ENCODE measurements around the gene PABPC3. TPM values are rescaled to one million over a fixed set of nuclear protein-coding genes. Genes with fewer than 3 reads are reported as not detected.

PABPC3 gene
- polyA plus RNA-seq, 5 donors = 0.60 to 1.4 (median 0.98) TPM

Other genes with a start within 250 kb of the PABPC3 start
- gene AMER2, start 76.2 kb downstream of the PABPC3 start, polyA plus RNA-seq (ENCODE audit: insufficient read depth in 1 of 5, insufficient read length in 5 of 5, low replicate concordance in 1 of 5) = under 1 TPM; 0.03 to 0.43 (median 0.21) TPM
- gene MTMR6, start 191.4 kb downstream of the PABPC3 start, polyA plus RNA-seq (ENCODE audit: insufficient read depth in 1 of 5, insufficient read length in 5 of 5, low replicate concordance in 1 of 5) = 10 to 100 TPM; 16.7 to 25.6 (median 21.5) TPM
- gene NUP58, start 205.5 kb downstream of the PABPC3 start, polyA plus RNA-seq (ENCODE audit: insufficient read depth in 1 of 5, insufficient read length in 5 of 5, low replicate concordance in 1 of 5) = 10 to 100 TPM; 47.8 to 71.9 (median 58.0) TPM